A673 (cell line): ENCODE results near the gene NR6A1. TPM values are rescaled to one million over a fixed set of nuclear protein-coding genes. Genes with fewer than 3 reads are reported as not detected.

Experiments
- BruUV-seq: library from RNA; stranded (reverse); fragments of 400-500 nt; replicated peaks from 2 replicates; lab custom pipeline; 2021; lab: Mats Ljungman, UMichigan
- CTCF ChIA-PET: fragments of 300-600 bp; sonication (Branson Sonifier 250); formaldehyde crosslinking; loops from one replicate; lab custom pipeline; 2022; ENCODE audit warnings: antibody characterized with exemption; lab: Charles Lee
- POLR2A ChIA-PET: fragments of 300-600 bp; sonication (Branson Sonifier 250); formaldehyde crosslinking; loops from one replicate; lab custom pipeline; 2022; ENCODE audit warnings: antibody characterized with exemption; ENCODE audit not compliant: low non-redundant PET; lab: Charles Lee
- DNase-seq: peaks from one replicate; pipeline ENCODE4 v3.0.0-alpha.2; 2015; ENCODE audit warnings: low spot score
- H3K27ac ChIP-seq: fragments of 200-600 bp; sonication (generic); 2 replicates; pipeline ENCODE4 v1.5.1; 2016; ENCODE audit warnings: mixed run types, low read depth, mild to moderate bottlenecking, mixed read lengths, antibody characterized with exemption, low read length; ENCODE audit not compliant: poor library complexity, severe bottlenecking
- H3K27me3 ChIP-seq: fragments of 200-600 bp; sonication (generic); replicated peaks from 2 replicates; pipeline ENCODE4 v1.6.1; 2017; ENCODE audit warnings: mixed run types, low read depth, mild to moderate bottlenecking, mixed read lengths, antibody characterized with exemption, low read length; ENCODE audit not compliant: insufficient read depth, poor library complexity
- H3K36me3 ChIP-seq: fragments of 200-600 bp; sonication (generic); 2 replicates; pipeline ENCODE4 v1.6.1; 2016; ENCODE audit warnings: mixed run types, mild to moderate bottlenecking, mixed read lengths, antibody characterized with exemption, low read length; ENCODE audit not compliant: insufficient read depth, poor library complexity, severe bottlenecking
- H3K4me1 ChIP-seq: fragments of 200-600 bp; sonication (generic); 2 replicates; pipeline ENCODE4 v1.6.1; 2017; ENCODE audit warnings: mixed run types, mild to moderate bottlenecking, mixed read lengths, antibody characterized with exemption, low read length; ENCODE audit not compliant: insufficient read depth, poor library complexity, severe bottlenecking
- H3K4me3 ChIP-seq: fragments of 200-600 bp; sonication (generic); 2 replicates; pipeline ENCODE4 v1.5.1; 2016; ENCODE audit warnings: low read depth, mixed run types, mild to moderate bottlenecking, mixed read lengths, low read length; ENCODE audit not compliant: poor library complexity, severe bottlenecking
- H3K9me3 ChIP-seq: fragments of 200-600 bp; sonication (generic); 2 replicates; pipeline ENCODE4 v1.6.1; 2016; ENCODE audit warnings: mixed run types, low read depth, mild to moderate bottlenecking, mixed read lengths, antibody characterized with exemption, low read length; ENCODE audit not compliant: poor library complexity, severe bottlenecking
- EZH2 ChIP-seq: fragments of 200-600 bp; sonication (generic); IDR thresholded peaks from 2 replicates; pipeline ENCODE4 v1.6.1; 2017; ENCODE audit warnings: borderline replicate concordance, low read depth, mild to moderate bottlenecking, mixed read lengths, antibody characterized with exemption, low read length; ENCODE audit not compliant: poor library complexity, severe bottlenecking
- intact Hi-C: fragments of 100-400 bp; cut with micrococcal nuclease; formaldehyde crosslinking; loops from one replicate; pipeline ENCODE4 v1.10.0; 2022; ENCODE audit not compliant: unreplicated experiment
- total RNA-seq: library from RNA; stranded (reverse); gene quantifications from 2 replicates; pipeline ENCODE4 v1.2.3, GENCODE V29; 2021
- TF ChIP-seq, protein P1 (sequence below): fragments of 300-800, 200-600 bp; sonication (generic); conservative IDR thresholded peaks from 2 replicates; pipeline ENCODE4 v1.5.1; 2017; ENCODE audit warnings: low read depth, mild to moderate bottlenecking, antibody characterized with exemption, low read length, moderate library complexity, mixed read lengths

NR6A1 gene
- total RNA-seq, 1 experiment from 2014 or later = 5.3 TPM

DNA sequence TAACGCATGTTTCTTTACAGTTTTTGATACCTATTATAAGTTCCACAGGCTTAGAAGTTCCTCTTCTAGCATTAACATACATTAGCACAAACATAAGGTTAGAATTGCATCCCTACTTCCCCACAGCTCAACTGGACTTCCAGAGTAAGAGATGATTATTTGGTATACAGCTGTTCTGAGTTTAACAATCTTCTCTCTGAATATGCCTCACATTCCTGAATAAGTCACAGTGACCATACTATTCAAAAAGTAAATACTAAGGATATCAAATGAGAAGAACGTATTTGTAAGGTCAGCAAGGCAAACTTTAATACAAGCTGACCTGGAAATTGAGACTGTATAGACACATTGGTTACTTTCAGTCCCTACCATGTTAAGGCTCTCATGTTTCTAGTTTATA, 21.3 kb downstream of the NR6A1 start:
- H3K4me3 ChIP-seq = no peak overlapping the region
- ChIA-PET POLR2A (no interaction called here), CTCF (no interaction called here)
- no peaks in the 10 kb centered on the region for H3K36me3 ChIP-seq
- DNase-seq = no peak
- H3K9me3 ChIP-seq = no peaks in the 10 kb centered on the region
- peaks cover 13% of the 10 kb centered on the region for H3K4me1 ChIP-seq
- H3K27me3 ChIP-seq = no peaks in the 10 kb centered on the region
- intact Hi-C loops = no loop called here
- BruUV-seq = no TSS peak
- TF ChIP-seq, protein P1, sequence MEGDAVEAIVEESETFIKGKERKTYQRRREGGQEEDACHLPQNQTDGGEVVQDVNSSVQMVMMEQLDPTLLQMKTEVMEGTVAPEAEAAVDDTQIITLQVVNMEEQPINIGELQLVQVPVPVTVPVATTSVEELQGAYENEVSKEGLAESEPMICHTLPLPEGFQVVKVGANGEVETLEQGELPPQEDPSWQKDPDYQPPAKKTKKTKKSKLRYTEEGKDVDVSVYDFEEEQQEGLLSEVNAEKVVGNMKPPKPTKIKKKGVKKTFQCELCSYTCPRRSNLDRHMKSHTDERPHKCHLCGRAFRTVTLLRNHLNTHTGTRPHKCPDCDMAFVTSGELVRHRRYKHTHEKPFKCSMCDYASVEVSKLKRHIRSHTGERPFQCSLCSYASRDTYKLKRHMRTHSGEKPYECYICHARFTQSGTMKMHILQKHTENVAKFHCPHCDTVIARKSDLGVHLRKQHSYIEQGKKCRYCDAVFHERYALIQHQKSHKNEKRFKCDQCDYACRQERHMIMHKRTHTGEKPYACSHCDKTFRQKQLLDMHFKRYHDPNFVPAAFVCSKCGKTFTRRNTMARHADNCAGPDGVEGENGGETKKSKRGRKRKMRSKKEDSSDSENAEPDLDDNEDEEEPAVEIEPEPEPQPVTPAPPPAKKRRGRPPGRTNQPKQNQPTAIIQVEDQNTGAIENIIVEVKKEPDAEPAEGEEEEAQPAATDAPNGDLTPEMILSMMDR = no peak
- TF ChIP-seq EZH2 = no peak
- H3K27ac ChIP-seq = no peak overlapping the region

DNA sequence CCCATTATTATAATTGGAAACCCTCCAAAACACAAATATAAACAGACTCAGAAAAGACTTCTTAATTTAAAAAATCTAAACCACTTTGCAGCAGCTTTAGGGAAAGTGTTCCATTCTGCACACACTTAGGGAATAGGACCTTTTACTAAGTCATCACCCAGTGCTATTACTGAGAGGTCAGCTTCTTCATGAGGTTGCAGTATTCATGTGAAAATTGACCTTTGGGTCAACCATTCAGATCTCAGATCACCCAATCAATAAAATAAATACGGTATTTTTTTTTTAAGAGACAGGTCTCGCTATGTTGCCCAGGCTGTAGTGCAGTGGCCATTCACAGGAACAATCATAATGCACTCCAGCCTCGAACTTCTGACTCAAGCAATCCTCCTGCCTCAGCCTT, 21.8 kb downstream of the NR6A1 start:
- BruUV-seq = no TSS peak
- no peak for DNase-seq
- ChIA-PET CTCF (no interaction called here), POLR2A (no interaction called here)
- Histone ChIP-seq H3K9me3 (no peaks in the 10 kb centered on the region), H3K27me3 (no peaks in the 10 kb centered on the region), H3K4me1 (peaks cover 8% of the 10 kb centered on the region), H3K4me3 (no peak overlapping the region), H3K36me3 (no peaks in the 10 kb centered on the region), H3K27ac (no peak overlapping the region)
- intact Hi-C loops = no loop called here
- TF ChIP-seq EZH2 = no peak
- TF ChIP-seq, protein P1 = no peak

GRCh38 chr9:124747065-124747464, 24.0 kb downstream of the NR6A1 start:
- Histone ChIP-seq H3K4me1 (peaks cover 4% of the 10 kb centered on the region), H3K27ac (no peak overlapping the region), H3K27me3 (no peaks in the 10 kb centered on the region), H3K36me3 (no peaks in the 10 kb centered on the region), H3K4me3 (no peak overlapping the region), H3K9me3 (no peaks in the 10 kb centered on the region)
- no peak for DNase-seq
- CTCF ChIA-PET = no interaction called here
- intact Hi-C loops = no loop called here
- TF ChIP-seq, protein P1 = no peak
- TF ChIP-seq EZH2 = no peak
- BruUV-seq = no TSS peak
- POLR2A ChIA-PET = no interaction called here
